Upper lobe of left lung (tissue), 4 donors: ENCODE measurements around the gene BMERB1.

ENCODE experiments used
- CTCF ChIP-seq, 6 experiments: fragments of 450-650 bp in 4 of 6; fragments of 200-600 bp in 2 of 6; sonication (generic) in 2 of 6; IDR thresholded peaks; one replicate each; pipeline ENCODE4 v1.5.1; 2016 to 2019; ENCODE audit warnings: antibody characterized with exemption in 6 of 6
- POLR2AphosphoS5 ChIP-seq, 2 donors: sonication (generic); formaldehyde crosslinking; IDR thresholded peaks; one replicate each; pipeline ENCODE4 v1.5.1; 2017; ENCODE audit warnings: antibody characterized with exemption in 2 of 2

GRCh38 chr16:15597135-15597534 is 162.7 kb downstream of the BMERB1 start:
- TF ChIP-seq CTCF (IDR thresholded peaks at IDR 0.05) (no peak), POLR2AphosphoS5 (IDR thresholded peaks at IDR 0.05) (no peak)
